Stimulated activated CD8-positive, alpha-beta memory T cell treated with anti-CD3 and anti-CD28 coated beads, Interleukin-15, amount 100 ng/mL, for 4 hours (primary cell): ENCODE results near the gene IFI30.

Source experiments
- DNase-seq, 2 donors: peaks; one replicate each; pipeline ENCODE4 v3.0.0-alpha.2; 2020; ENCODE audit warnings: low read depth in 2 of 2

Gene IFI30

DNA sequence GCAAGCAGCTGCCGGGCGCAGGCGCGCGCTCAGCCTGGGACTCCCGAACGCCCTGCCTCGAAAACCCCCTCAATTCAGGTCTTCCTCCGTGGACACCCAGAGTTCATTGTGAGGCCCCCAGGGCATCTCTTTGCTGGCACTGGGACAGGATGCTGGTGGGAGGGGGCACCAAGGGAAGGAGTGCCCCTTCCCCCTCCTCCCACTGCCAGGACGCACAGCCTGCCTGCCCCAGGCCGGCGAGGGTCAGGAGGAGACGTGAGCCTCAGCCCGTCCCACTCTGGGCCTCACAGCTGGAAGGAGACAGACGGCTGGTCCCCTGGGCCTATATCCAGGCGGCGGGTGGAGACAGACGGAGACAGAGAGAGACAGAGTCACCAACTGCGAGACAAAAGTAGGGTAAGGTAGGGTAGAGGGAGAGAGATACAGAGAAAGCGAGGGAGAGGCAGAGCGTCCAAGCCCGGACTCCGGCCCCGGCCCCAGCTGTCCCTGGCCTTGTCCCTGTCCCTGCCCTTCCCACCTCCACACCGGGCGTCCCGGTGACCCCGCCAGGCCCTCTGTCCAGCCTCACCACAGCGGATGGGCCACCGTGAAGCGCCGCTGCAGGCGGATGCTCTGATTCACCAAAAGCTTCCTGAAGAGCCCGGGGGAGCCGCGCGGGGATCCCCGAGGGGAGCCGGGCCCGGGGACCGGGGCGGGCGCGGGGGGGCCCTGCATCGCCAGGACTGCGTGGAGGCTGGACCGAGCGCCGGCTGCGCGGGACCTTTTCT is 52.3 kb downstream of the IFI30 start, which contains the start of gene PDE4C:
Gene PDE4C, minus strand, starts transcription at position 737 of the 767 bp plus-strand sequence. Its CDS starts 23 bp downstream, at position 714.
- no peak for DNase-seq

DNA sequence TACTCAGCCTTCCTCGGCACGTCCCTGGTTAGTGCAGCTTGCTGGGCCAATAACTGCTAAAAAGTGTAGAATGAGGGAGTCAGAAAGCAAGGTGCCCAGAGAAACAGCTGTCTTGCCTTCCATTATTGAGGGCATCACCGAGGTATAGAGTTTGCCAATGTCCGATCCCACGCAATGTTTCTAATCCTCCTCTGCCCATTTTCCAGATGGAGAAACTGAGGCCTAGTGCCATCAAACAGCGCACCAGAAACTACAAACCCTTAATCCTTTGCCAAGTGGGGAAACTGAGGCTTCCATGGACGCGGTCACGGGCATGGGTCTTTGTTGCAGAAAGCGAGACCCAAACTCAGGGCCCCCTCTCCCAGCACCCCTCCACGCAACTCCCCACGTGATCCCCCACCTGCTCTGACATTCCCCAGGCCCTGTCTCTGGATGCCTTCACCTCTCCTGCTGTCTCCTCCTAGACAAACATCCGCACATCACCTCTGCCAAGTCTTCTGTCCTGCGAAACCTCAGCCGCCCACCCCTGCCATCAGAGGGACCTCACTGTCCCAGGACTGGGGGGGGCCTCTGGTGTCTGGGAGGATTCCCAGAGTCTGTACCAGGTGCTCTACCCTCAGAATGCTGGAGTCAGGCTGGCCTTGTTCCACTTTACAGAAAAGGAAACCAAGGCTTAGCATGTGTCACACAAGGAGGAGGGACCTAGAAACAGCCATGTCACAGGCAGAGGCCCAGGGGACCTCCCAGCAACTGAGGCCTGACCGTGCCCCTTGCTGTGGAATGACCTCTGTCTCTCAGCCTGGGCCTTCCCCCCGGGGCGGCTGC is 53.6 kb downstream of the IFI30 start:
- no peak for DNase-seq
